WTC11 (cell line): ENCODE results near the gene DDAH2.

Experiments used
- CTCF ChIP-seq: fragments of 200-600 bp; IDR thresholded peaks from 2 replicates; pipeline ENCODE4 v1.8.0; 2022; ENCODE audit warnings: antibody characterized with exemption
- STAT6 ChIP-seq: sonication (generic); formaldehyde crosslinking; conservative IDR thresholded peaks from 2 replicates; pipeline ENCODE4 v1.8.1; 2023; ENCODE audit warnings: mild to moderate bottlenecking, low read depth, missing genetic modification reagents, moderate library complexity
- USF2 ChIP-seq: sonication (generic); formaldehyde crosslinking; IDR thresholded peaks from 2 replicates; pipeline ENCODE4 v1.8.1; 2023; ENCODE audit warnings: mild to moderate bottlenecking, missing genetic modification reagents, moderate library complexity
- ZNF396 ChIP-seq: fragments of 250-450 bp; sonication (Bioruptor Pico); IDR thresholded peaks from 2 replicates; pipeline ENCODE4 v1.8.0; 2021; ENCODE audit warnings: mild to moderate bottlenecking, moderate library complexity, borderline replicate concordance

- TF ChIP-seq STAT6 (CRISPR knock-in tag) (no peak), USF2 (no peak), ZNF396 (no peak), CTCF (no peak)
Measured at GRCh38 chr6:31742894-31743293, 13.8 kb upstream of the DDAH2 start.
